Nucleus accumbens (tissue), 56 donors: ENCODE results near the gene CLPTM1L.

Source experiments
- DNase-seq, 56 donors: peaks; one replicate each; lab custom pipeline; 2025; lab: John Stamatoyannopoulos, UW

The CLPTM1L gene

GRCh38 chr5:1319436-1320256, 25.3 kb downstream of the CLPTM1L start:
- no peak for DNase-seq

- no peak for DNase-seq
Measured at GRCh38 chr5:1318659-1319251, 26.1 kb downstream of the CLPTM1L start.

GRCh38 chr5:1317921-1318565, 26.9 kb downstream of the CLPTM1L start:
- no peak for DNase-seq

GRCh38 chr5:1316588-1317340, 28.1 kb downstream of the CLPTM1L start:
- no peak for DNase-seq

GRCh38 chr5:1315709-1316587, 29.0 kb downstream of the CLPTM1L start:
- peak in 8 of 56 donors; percentile 8 to 45 (median 24) for DNase-seq

- no peak for DNase-seq
Measured at GRCh38 chr5:1315018-1315708, 29.7 kb downstream of the CLPTM1L start.

- DNase-seq: no peak
Measured at GRCh38 chr5:1314564-1314982, 30.3 kb downstream of the CLPTM1L start.

GRCh38 chr5:1312993-1313833, 31.7 kb downstream of the CLPTM1L start:
- no peak for DNase-seq

- no peak for DNase-seq
Measured at GRCh38 chr5:1312206-1312605, 32.7 kb downstream of the CLPTM1L start.

- DNase-seq: no peak
Measured at GRCh38 chr5:1311439-1312055, 33.4 kb downstream of the CLPTM1L start.

- no peak for DNase-seq
Measured at GRCh38 chr5:1310118-1310517, 34.8 kb downstream of the CLPTM1L start.

GRCh38 chr5:1304033-1304432, 40.9 kb downstream of the CLPTM1L start:
- no peak for DNase-seq

- DNase-seq: no peak
Measured at GRCh38 chr5:1302258-1302657, 42.6 kb downstream of the CLPTM1L start.

GRCh38 chr5:1300581-1301083, 44.3 kb downstream of the CLPTM1L start:
- DNase-seq: no peak

GRCh38 chr5:1299961-1300360, 44.9 kb downstream of the CLPTM1L start:
- no peak for DNase-seq

- DNase-seq: no peak
Measured at GRCh38 chr5:1299511-1299850, 45.4 kb downstream of the CLPTM1L start.

- no peak for DNase-seq
Measured at GRCh38 chr5:1298723-1299510, 46.0 kb downstream of the CLPTM1L start.
